Ovary (tissue), 9 donors: ENCODE results near the gene MYADML2. TPM values are rescaled to one million over a fixed set of nuclear protein-coding genes. Genes with fewer than 3 reads are reported as not detected.

Experiments
- DNase-seq, 5 donors: peaks; one replicate each; pipeline ENCODE4 v3.0.0-alpha.2; 2019 to 2020
- H3K27ac ChIP-seq, 2 donors: fragments of 200-600 bp; one replicate each; pipeline versions ENCODE4 v1.5.1 to v1.8.0; 2019 to 2022
- H3K27me3 ChIP-seq: fragments of 200-600 bp; one replicate; pipeline ENCODE4 v1.8.0; 2022
- H3K36me3 ChIP-seq: fragments of 200-600 bp; sonication (generic); one replicate; pipeline ENCODE4 v1.5.1; 2019
- H3K4me1 ChIP-seq: one replicate; pipeline ENCODE4 v1.8.1; 2013; ENCODE audit warnings: mild to moderate bottlenecking, moderate library complexity; ENCODE audit not compliant: insufficient read depth
- H3K4me3 ChIP-seq: fragments of 200-600 bp; sonication (generic); one replicate; pipeline ENCODE4 v1.5.1; 2017
- H3K9me3 ChIP-seq, 2 donors: fragments of 200-600 bp in 1 of 2; sonication (generic) in 1 of 2; one replicate each; pipeline versions ENCODE4 v1.5.1 to v1.8.1; 2013 to 2019; ENCODE audit warnings: mild to moderate bottlenecking in 1 of 2, moderate library complexity in 1 of 2
- CTCF ChIP-seq, 3 donors: fragments of 450-650 bp in 2 of 3; fragments of 200-600 bp in 1 of 3; IDR thresholded peaks; one replicate each; pipeline versions ENCODE4 v1.5.1 to v1.8.0; 2016 to 2022; ENCODE audit warnings: antibody characterized with exemption in 3 of 3, mild to moderate bottlenecking in 1 of 3
- EP300 ChIP-seq: sonication (generic); formaldehyde crosslinking; IDR thresholded peaks from one replicate; pipeline ENCODE4 v1.6.1; 2017; ENCODE audit warnings: antibody characterized with exemption
- POLR2A ChIP-seq: fragments of 450-650 bp; IDR thresholded peaks from one replicate; pipeline ENCODE4 v1.6.1; 2017; ENCODE audit warnings: antibody characterized with exemption, mild to moderate bottlenecking, moderate library complexity
- WGBS, 3 donors: extraction: QIAGEN DNeasy Blood & Tissue Kit in 1 of 3; methylation state at CpG; one replicate each; pipeline versions ENCODE4 v1.1.5 to v1.1.7; 2013 to 2017; 5-methylcytosine and 5-hydroxymethylcytosine counted together
- intact Hi-C, 4 donors: fragments of 100-400 bp; cut with DNase I; formaldehyde crosslinking; loops; one replicate each; pipeline versions ENCODE4 v1.11.0 to v1.15.1; 2022 to 2023
- polyA plus RNA-seq, 2 donors: library from polyadenylated mRNA; stranded (reverse); fragments of 200-250 nt in 1 of 2; fragments of 350-450 nt in 1 of 2; fragmentation: Illumina TruSeq in 1 of 2; extraction: RNeasy Lipid Tissue Mini Kit (QIAGEN cat#74804) in 1 of 2; gene quantifications; one replicate each; pipeline ENCODE4 v1.2.3, GENCODE V29; 2013 to 2014
- total RNA-seq, 7 donors: library from RNA; depleted of rRNA in 2 of 7; stranded (reverse); fragments of >200 nt in 2 of 7; fragmentation: NEBNext Ultra II Directional in 3 of 7; extraction: Animal tissue kit (Norgen Biotek cat#: 25700) in 3 of 7; gene quantifications; one replicate each; pipeline versions ENCODE4 v1.1.0 to v1.2.4, GENCODE V29; 2016 to 2023
- donor health status: DM: no; HTN: no; CAD: no; lungs with moderate emphysema.
- donor health status: DM: no; HTN: no; CAD: no.
- donor health status: Bipolar disorder and iron deficiency.
- donor health status: DM: yes; HTN: yes; CAD: no.
- donor health status: DM: no; HTN: no; CAD: no.
- donor health status: DM: yes; HTN: yes; CAD: no.

The MYADML2 gene
- total and polyA plus RNA-seq, 9 donors = not detected

- no peaks in the 10 kb centered on the region for H3K9me3 ChIP-seq
- no peaks in the 10 kb centered on the region for H3K27me3 ChIP-seq
- H3K36me3 ChIP-seq = no peaks in the 10 kb centered on the region
- no peak overlapping the region for H3K27ac ChIP-seq
- H3K4me3 ChIP-seq = no peak overlapping the region
- no peak for TF ChIP-seq CTCF (IDR thresholded peaks at IDR 0.05)
- no peak for TF ChIP-seq POLR2A
- no peak for TF ChIP-seq EP300
- intact Hi-C loops = no loop called here
- peaks cover 13% of the 10 kb centered on the region for H3K4me1 ChIP-seq
- 83 to 85% (median 84%) methylated on average over 12 of the region's 12 CpGs for WGBS, 3 donors
- no peak for DNase-seq
These were observed 22.1 kb upstream of the MYADML2 start for GRCh38 chr17:81968850-81969812.

- no peak for DNase-seq
- 59 to 73% (median 73%) methylated on average over 7 of the region's 7 CpGs for WGBS, 3 donors
- Histone ChIP-seq H3K9me3 (no peaks in the 10 kb centered on the region), H3K4me3 (no peak overlapping the region), H3K27ac (no peak overlapping the region), H3K4me1 (peaks cover 13% of the 10 kb centered on the region), H3K36me3 (no peaks in the 10 kb centered on the region), H3K27me3 (no peaks in the 10 kb centered on the region)
- TF ChIP-seq EP300 (no peak), POLR2A (no peak), CTCF (IDR thresholded peaks at IDR 0.05) (no peak)
- intact Hi-C loops = no loop called here
These were observed 21.3 kb upstream of the MYADML2 start for GRCh38 chr17:81968396-81968745.

GRCh38 chr17:81967533-81968395 is 20.7 kb upstream of the MYADML2 start:
- H3K36me3 ChIP-seq = no peaks in the 10 kb centered on the region
- 9 to 16% (median 11%) methylated on average over 28 to 36 of the region's 36 CpGs for WGBS, 3 donors
- DNase-seq = peak; percentile 61 to 81 (median 77)
- no peak for TF ChIP-seq CTCF (IDR thresholded peaks at IDR 0.05)
- TF ChIP-seq EP300 = no peak
- TF ChIP-seq POLR2A = no peak
- H3K4me3 ChIP-seq = no peak overlapping the region
- no peaks in the 10 kb centered on the region for H3K9me3 ChIP-seq
- no peaks in the 10 kb centered on the region for H3K27me3 ChIP-seq
- peaks cover 13% of the 10 kb centered on the region for H3K4me1 ChIP-seq
- intact Hi-C loops = no loop called here
- H3K27ac ChIP-seq = no peak overlapping the region

- intact Hi-C loops = no loop called here
- H3K27me3 ChIP-seq = no peaks in the 10 kb centered on the region
- H3K36me3 ChIP-seq = no peaks in the 10 kb centered on the region
- DNase-seq = peak in 1 of 5 donors; percentile 46
- TF ChIP-seq CTCF (IDR thresholded peaks at IDR 0.05) (no peak), EP300 (no peak), POLR2A (no peak)
- WGBS, 3 donors = 20 to 27% (median 27%) methylated on average over 3 to 5 of the region's 5 CpGs
- H3K4me3 ChIP-seq = no peak overlapping the region
- no peaks in the 10 kb centered on the region for H3K9me3 ChIP-seq
- H3K4me1 ChIP-seq = peaks cover 13% of the 10 kb centered on the region
- no peak overlapping the region for H3K27ac ChIP-seq
These were observed 20.2 kb upstream of the MYADML2 start for GRCh38 chr17:81967244-81967532.
